Measurements from ENCODE around the gene PLIN4.

Gene PLIN4

GRCh38 chr19:4471403-4472173, 46.7 kb downstream of the PLIN4 start:
- Histone ChIP-seq H3K27ac (peak overlapping the region; percentile 78), H3K36me3 (replicated peaks) (peaks cover 10% of the 10 kb centered on the region), H3K27me3 (replicated peaks) (no peaks in the 10 kb centered on the region), H3K4me3 (ENCODE audit: low read depth, low read length) (peak overlapping the region; percentile 64)
- peak; percentile 100 for DNase-seq
- TF ChIP-seq CTCF (IDR thresholded peaks at IDR 0.05; ENCODE audit: low read depth, low read length, missing control alignments) = no peak
- in situ Hi-C loops (cut with HindIII; ENCODE audit: low pct_ligation_motif_present, low sequenced_read_pairs) = no loop called here

GRCh38 chr19:4467835-4468234, 50.5 kb downstream of the PLIN4 start:
- in situ Hi-C loops (cut with HindIII; ENCODE audit: low pct_ligation_motif_present, low sequenced_read_pairs) = no loop called here
- no peak overlapping the region for H3K27ac ChIP-seq
- H3K36me3 ChIP-seq (replicated peaks) = no peaks in the 10 kb centered on the region
- H3K4me3 ChIP-seq (ENCODE audit: low read depth, low read length) = no peak overlapping the region
- DNase-seq = no peak
- H3K27me3 ChIP-seq (replicated peaks) = no peaks in the 10 kb centered on the region
- TF ChIP-seq CTCF (IDR thresholded peaks at IDR 0.05; ENCODE audit: low read depth, low read length, missing control alignments) = no peak

- in situ Hi-C loops (cut with HindIII; ENCODE audit: low pct_ligation_motif_present, low sequenced_read_pairs) = no loop called here
- no peak for TF ChIP-seq CTCF (IDR thresholded peaks at IDR 0.05; ENCODE audit: low read depth, low read length, missing control alignments)
- no peak for DNase-seq
- H3K27me3 ChIP-seq (replicated peaks) = no peaks in the 10 kb centered on the region
- no peak overlapping the region for H3K4me3 ChIP-seq (ENCODE audit: low read depth, low read length)
- H3K27ac ChIP-seq = no peak overlapping the region
- no peaks in the 10 kb centered on the region for H3K36me3 ChIP-seq (replicated peaks)
Observed at GRCh38 chr19:4464815-4465581, 53.3 kb downstream of the PLIN4 start.

- peak; percentile 98 for DNase-seq
- in situ Hi-C loops (cut with HindIII; ENCODE audit: low pct_ligation_motif_present, low sequenced_read_pairs) = no loop called here
- H3K36me3 ChIP-seq (replicated peaks) = peaks cover 7% of the 10 kb centered on the region
- peak within 1 kb of the TSS; percentile 90 for H3K4me3 ChIP-seq (ENCODE audit: low read depth, low read length)
- no peaks in the 10 kb centered on the region for H3K27me3 ChIP-seq (replicated peaks)
- H3K27ac ChIP-seq = peak within 1 kb of the TSS; percentile 89
- TF ChIP-seq CTCF (IDR thresholded peaks at IDR 0.05; ENCODE audit: low read depth, low read length, missing control alignments) = no peak
Observed at GRCh38 chr19:4457654-4458395, 60.5 kb downstream of the PLIN4 start, which contains the start of gene UBXN6. UBXN6 (minus strand) TSS chr19:4457794; CDS start chr19:4457697, 97 bp downstream.

- peak overlapping the region; percentile 89 for H3K27ac ChIP-seq
- in situ Hi-C loops (cut with HindIII; ENCODE audit: low pct_ligation_motif_present, low sequenced_read_pairs) = no loop called here
- TF ChIP-seq CTCF (IDR thresholded peaks at IDR 0.05; ENCODE audit: low read depth, low read length, missing control alignments) = no peak
- no peaks in the 10 kb centered on the region for H3K27me3 ChIP-seq (replicated peaks)
- H3K4me3 ChIP-seq (ENCODE audit: low read depth, low read length) = peak overlapping the region; percentile 90
- peaks cover 15% of the 10 kb centered on the region for H3K36me3 ChIP-seq (replicated peaks)
- DNase-seq = peak; percentile 22
Observed at GRCh38 chr19:4456843-4457653, 61.2 kb downstream of the PLIN4 start.
